UCSD-AML1 (cell line): ENCODE data around the gene AP4M1.

ENCODE experiments used
- DNase-seq: peaks from one replicate; lab custom pipeline; 2025; ENCODE audit not compliant: unreplicated experiment; lab: John Stamatoyannopoulos, UW

Gene AP4M1

GRCh38 chr7:100101016-100101862, at the start of gene AP4M1, which contains the start of gene MCM7:
AP4M1 (plus strand) TSS chr7:100101643; CDS start chr7:100101715, 72 bp downstream.
MCM7 (minus strand) TSS chr7:100101397; CDS start chr7:100101294, 103 bp downstream.
- peak; percentile 90 for DNase-seq

- DNase-seq = peak; percentile 8
These were observed 48.2 kb upstream of the AP4M1 start for GRCh38 chr7:100053215-100053614.

GRCh38 chr7:100057006-100057405, 44.4 kb upstream of the AP4M1 start:
- no peak for DNase-seq

- DNase-seq = no peak
These were observed 42.1 kb upstream of the AP4M1 start for GRCh38 chr7:100059251-100059739.

GRCh38 chr7:100061518-100062193, 39.8 kb upstream of the AP4M1 start:
- no peak for DNase-seq

- DNase-seq = no peak
These were observed 38.1 kb upstream of the AP4M1 start for GRCh38 chr7:100063376-100063775.

- no peak for DNase-seq
These were observed 37.3 kb upstream of the AP4M1 start for GRCh38 chr7:100064162-100064561.

GRCh38 chr7:100065452-100066186, 35.8 kb upstream of the AP4M1 start:
- no peak for DNase-seq

- no peak for DNase-seq
These were observed 34.5 kb upstream of the AP4M1 start for GRCh38 chr7:100066953-100067352.

GRCh38 chr7:100069991-100070390, 31.5 kb upstream of the AP4M1 start:
- DNase-seq = no peak

- no peak for DNase-seq
These were observed 30.3 kb upstream of the AP4M1 start for GRCh38 chr7:100071018-100071723.

- no peak for DNase-seq
These were observed 29.0 kb upstream of the AP4M1 start for GRCh38 chr7:100072462-100072861.

- no peak for DNase-seq
These were observed 26.6 kb upstream of the AP4M1 start for GRCh38 chr7:100074841-100075240.

GRCh38 chr7:100075418-100075817, 26.0 kb upstream of the AP4M1 start:
- no peak for DNase-seq

GRCh38 chr7:100077205-100077604, 24.2 kb upstream of the AP4M1 start:
- no peak for DNase-seq

- no peak for DNase-seq
These were observed 22.4 kb upstream of the AP4M1 start for GRCh38 chr7:100079024-100079560.

- DNase-seq = no peak
These were observed 20.4 kb upstream of the AP4M1 start for GRCh38 chr7:100080907-100081534.

- peak; percentile 92 for DNase-seq
These were observed 19.8 kb upstream of the AP4M1 start, which contains the start of gene ZNF3 for GRCh38 chr7:100081535-100082102. ZNF3 (minus strand) TSS chr7:100081723; CDS start chr7:100077357, 4,366 bp downstream.

GRCh38 chr7:100082978-100083377, 18.5 kb upstream of the AP4M1 start:
- DNase-seq = no peak
